Measurements from ENCODE around the gene OR5L1.

DNA sequence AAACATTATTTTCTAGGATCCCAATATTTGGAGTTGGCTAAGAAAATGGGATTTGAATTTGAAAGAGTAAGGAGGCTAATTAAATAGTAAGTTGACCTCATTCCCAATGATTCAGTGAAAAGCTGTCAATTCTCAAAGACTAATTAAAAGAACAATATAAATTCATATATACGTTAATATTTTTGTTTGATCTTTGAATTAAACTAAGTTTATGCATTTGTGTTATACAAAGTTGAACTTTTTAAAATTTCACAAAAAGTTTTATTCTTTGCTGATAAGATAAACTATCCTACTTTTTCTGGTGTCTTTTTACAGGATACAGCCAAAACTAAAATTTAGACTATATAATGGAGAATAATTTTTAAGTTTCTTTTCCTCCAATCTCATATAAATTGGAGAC is at the start of gene OR5L1:
- TF ChIP-seq, protein P1, sequence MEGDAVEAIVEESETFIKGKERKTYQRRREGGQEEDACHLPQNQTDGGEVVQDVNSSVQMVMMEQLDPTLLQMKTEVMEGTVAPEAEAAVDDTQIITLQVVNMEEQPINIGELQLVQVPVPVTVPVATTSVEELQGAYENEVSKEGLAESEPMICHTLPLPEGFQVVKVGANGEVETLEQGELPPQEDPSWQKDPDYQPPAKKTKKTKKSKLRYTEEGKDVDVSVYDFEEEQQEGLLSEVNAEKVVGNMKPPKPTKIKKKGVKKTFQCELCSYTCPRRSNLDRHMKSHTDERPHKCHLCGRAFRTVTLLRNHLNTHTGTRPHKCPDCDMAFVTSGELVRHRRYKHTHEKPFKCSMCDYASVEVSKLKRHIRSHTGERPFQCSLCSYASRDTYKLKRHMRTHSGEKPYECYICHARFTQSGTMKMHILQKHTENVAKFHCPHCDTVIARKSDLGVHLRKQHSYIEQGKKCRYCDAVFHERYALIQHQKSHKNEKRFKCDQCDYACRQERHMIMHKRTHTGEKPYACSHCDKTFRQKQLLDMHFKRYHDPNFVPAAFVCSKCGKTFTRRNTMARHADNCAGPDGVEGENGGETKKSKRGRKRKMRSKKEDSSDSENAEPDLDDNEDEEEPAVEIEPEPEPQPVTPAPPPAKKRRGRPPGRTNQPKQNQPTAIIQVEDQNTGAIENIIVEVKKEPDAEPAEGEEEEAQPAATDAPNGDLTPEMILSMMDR (IDR thresholded peaks at IDR 0.05 in 2 of 3, conservative IDR thresholded peaks at IDR 0.05 in 1 of 3; ENCODE audit: borderline replicate concordance in 1 of 3, insufficient read depth in 1 of 3, low read depth in 2 of 3, low read length in 2 of 3) = no peak
- TF ChIP-seq YY1 (IDR thresholded peaks at IDR 0.05; ENCODE audit: extremely low read depth, insufficient replicate concordance, low read depth, low read length) (no peak), ZNF274 (IDR thresholded peaks at IDR 0.05; ENCODE audit: low read depth, low read length) (no peak), POLR2AphosphoS5 (IDR thresholded peaks at IDR 0.05; ENCODE audit: low read depth, low read length) (no peak), POLR2A (IDR thresholded peaks at IDR 0.05; ENCODE audit: borderline replicate concordance, extremely low read depth, insufficient read depth, insufficient read length) (no peak), CEBPB (IDR thresholded peaks at IDR 0.05; ENCODE audit: low read depth) (no peak), FOSL1 (IDR thresholded peaks at IDR 0.05; ENCODE audit: low read depth) (no peak)
- TF ChIP-seq, protein P2, sequence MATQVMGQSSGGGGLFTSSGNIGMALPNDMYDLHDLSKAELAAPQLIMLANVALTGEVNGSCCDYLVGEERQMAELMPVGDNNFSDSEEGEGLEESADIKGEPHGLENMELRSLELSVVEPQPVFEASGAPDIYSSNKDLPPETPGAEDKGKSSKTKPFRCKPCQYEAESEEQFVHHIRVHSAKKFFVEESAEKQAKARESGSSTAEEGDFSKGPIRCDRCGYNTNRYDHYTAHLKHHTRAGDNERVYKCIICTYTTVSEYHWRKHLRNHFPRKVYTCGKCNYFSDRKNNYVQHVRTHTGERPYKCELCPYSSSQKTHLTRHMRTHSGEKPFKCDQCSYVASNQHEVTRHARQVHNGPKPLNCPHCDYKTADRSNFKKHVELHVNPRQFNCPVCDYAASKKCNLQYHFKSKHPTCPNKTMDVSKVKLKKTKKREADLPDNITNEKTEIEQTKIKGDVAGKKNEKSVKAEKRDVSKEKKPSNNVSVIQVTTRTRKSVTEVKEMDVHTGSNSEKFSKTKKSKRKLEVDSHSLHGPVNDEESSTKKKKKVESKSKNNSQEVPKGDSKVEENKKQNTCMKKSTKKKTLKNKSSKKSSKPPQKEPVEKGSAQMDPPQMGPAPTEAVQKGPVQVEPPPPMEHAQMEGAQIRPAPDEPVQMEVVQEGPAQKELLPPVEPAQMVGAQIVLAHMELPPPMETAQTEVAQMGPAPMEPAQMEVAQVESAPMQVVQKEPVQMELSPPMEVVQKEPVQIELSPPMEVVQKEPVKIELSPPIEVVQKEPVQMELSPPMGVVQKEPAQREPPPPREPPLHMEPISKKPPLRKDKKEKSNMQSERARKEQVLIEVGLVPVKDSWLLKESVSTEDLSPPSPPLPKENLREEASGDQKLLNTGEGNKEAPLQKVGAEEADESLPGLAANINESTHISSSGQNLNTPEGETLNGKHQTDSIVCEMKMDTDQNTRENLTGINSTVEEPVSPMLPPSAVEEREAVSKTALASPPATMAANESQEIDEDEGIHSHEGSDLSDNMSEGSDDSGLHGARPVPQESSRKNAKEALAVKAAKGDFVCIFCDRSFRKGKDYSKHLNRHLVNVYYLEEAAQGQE (IDR thresholded peaks at IDR 0.05; ENCODE audit: low read depth) = no peak
